Astrocyte (in vitro differentiated cells and primary cell): ENCODE data around the gene SCP2D1. TPM values are rescaled to one million over a fixed set of nuclear protein-coding genes. Genes with fewer than 3 reads are reported as not detected.

Source experiments
- DNase-seq: peaks from one replicate; pipeline ENCODE4 v3.0.0-alpha.2; 2010; ENCODE audit warnings: low read depth
- FAIRE-seq: peaks from 2 replicates; lab custom pipeline; 2011; peaks lifted over from hg19 to GRCh38; lab: Jason Lieb, UNC
- H2AFZ ChIP-seq: 2 replicates; pipeline ENCODE4 v1.6.0; 2012; ENCODE audit warnings: low read depth, low read length, inconsistent platforms
- H3K27ac ChIP-seq: 2 replicates; pipeline ENCODE4 v1.5.1; 2011; ENCODE audit warnings: low read depth, low read length, inconsistent platforms
- H3K27me3 ChIP-seq: 2 replicates; pipeline ENCODE4 v1.6.0; 2011; ENCODE audit warnings: low read length, inconsistent platforms; ENCODE audit not compliant: insufficient read depth
- H3K36me3 ChIP-seq: 2 replicates; pipeline ENCODE4 v1.5.1; 2011; ENCODE audit warnings: low read length, inconsistent platforms; ENCODE audit not compliant: insufficient read depth
- H3K4me1 ChIP-seq: 2 replicates; pipeline ENCODE4 v1.5.1; 2011; ENCODE audit warnings: low read length, inconsistent platforms; ENCODE audit not compliant: insufficient read depth
- H3K4me2 ChIP-seq: 2 replicates; pipeline ENCODE4 v1.6.0; 2012; ENCODE audit warnings: low read length, inconsistent platforms
- H3K4me3 ChIP-seq: 2 replicates; pipeline ENCODE4 v1.5.1; 2011; ENCODE audit warnings: low read depth, mild to moderate bottlenecking, low read length, inconsistent platforms; ENCODE audit not compliant: insufficient read depth
- H3K79me2 ChIP-seq: 2 replicates; pipeline ENCODE4 v1.6.0; 2012; ENCODE audit warnings: mild to moderate bottlenecking, low read length, inconsistent platforms; ENCODE audit not compliant: insufficient read depth
- H3K9ac ChIP-seq: 2 replicates; pipeline ENCODE4 v1.6.0; 2012; ENCODE audit warnings: mild to moderate bottlenecking, low read length, inconsistent platforms
- H3K9me3 ChIP-seq: 2 replicates; pipeline ENCODE4 v1.5.1; 2012; ENCODE audit warnings: low read depth, mild to moderate bottlenecking, low read length, inconsistent platforms; ENCODE audit not compliant: insufficient read depth
- H4K20me1 ChIP-seq: 2 replicates; pipeline ENCODE4 v1.6.0; 2012; ENCODE audit warnings: low read length, inconsistent platforms; ENCODE audit not compliant: insufficient read depth
- H3K27ac Mint-ChIP-seq: one replicate; pipeline ENCODE4 v1.8.0; 2021; ENCODE audit warnings: mild to moderate bottlenecking, mixed read lengths; ENCODE audit not compliant: unreplicated experiment
- H3K27me3 Mint-ChIP-seq: one replicate; pipeline ENCODE4 v1.8.0; 2021; ENCODE audit warnings: low read depth, mixed read lengths; ENCODE audit not compliant: unreplicated experiment
- H3K36me3 Mint-ChIP-seq: one replicate; pipeline ENCODE4 v1.8.0; 2021; ENCODE audit warnings: low read depth, mixed read lengths; ENCODE audit not compliant: unreplicated experiment
- H3K4me1 Mint-ChIP-seq: one replicate; pipeline ENCODE4 v1.8.0; 2021; ENCODE audit warnings: low read depth, mixed read lengths; ENCODE audit not compliant: unreplicated experiment
- H3K4me3 Mint-ChIP-seq: one replicate; pipeline ENCODE4 v1.8.0; 2021; ENCODE audit warnings: mild to moderate bottlenecking, moderate library complexity, mixed read lengths; ENCODE audit not compliant: unreplicated experiment
- H3K9me3 Mint-ChIP-seq: one replicate; pipeline ENCODE4 v1.8.0; 2021; ENCODE audit warnings: mild to moderate bottlenecking, mixed read lengths; ENCODE audit not compliant: unreplicated experiment
- EZH2 ChIP-seq: IDR thresholded peaks from 2 replicates; pipeline ENCODE4 v1.6.1; 2012; ENCODE audit warnings: mild to moderate bottlenecking, low read length, inconsistent platforms; ENCODE audit not compliant: insufficient read depth
- total RNA-seq: library from RNA; stranded (reverse); gene quantifications from 2 replicates; pipeline ENCODE4 v1.2.1, GENCODE V29; 2021
- TF ChIP-seq, protein P1 (sequence below): IDR thresholded peaks from 2 replicates; pipeline ENCODE4 v1.5.1; 2011; ENCODE audit warnings: low read depth, mild to moderate bottlenecking, inconsistent platforms, low read length, moderate library complexity; ENCODE audit not compliant: insufficient read depth

Gene SCP2D1
- total RNA-seq, 1 donor from 2014 or later, result not detected

DNA sequence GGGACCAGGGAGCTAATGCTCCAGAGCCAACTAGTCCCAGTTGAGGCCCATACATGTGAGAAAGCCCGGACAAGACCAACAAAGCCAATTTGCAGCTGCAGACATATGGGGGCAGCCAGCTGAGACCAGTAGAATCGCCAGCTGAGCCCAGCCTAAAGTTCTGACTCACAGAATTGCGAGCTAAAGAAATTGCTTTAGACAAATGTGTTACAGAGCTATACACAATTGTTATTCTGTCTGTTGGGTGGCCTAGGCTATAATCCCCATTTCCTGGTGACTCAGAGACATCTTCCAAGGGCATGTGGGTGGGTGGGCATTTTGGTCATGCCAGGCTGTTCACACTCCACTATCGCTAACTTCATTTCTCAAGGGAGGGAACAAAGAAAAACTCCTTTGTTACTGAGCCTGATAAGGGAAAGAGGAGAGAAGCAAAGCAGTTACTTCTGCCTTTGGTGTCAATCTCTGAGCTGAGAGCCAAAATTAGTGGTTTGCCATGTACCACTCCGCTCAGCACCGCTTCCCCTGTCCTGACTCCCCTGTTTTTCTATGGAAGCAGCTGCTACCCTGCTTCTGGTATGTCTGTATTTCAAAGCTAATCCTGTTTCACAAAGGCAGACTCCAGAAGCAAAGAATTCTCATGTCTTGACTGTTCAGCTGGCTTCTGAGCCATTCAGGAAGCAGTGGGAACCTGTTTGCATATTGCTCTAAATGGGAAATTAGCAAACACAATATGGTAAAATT is 26.1 kb downstream of the SCP2D1 start:
- no peak overlapping the region for H2AFZ ChIP-seq
- no peak overlapping the region for H3K4me3 ChIP-seq
- H4K20me1 ChIP-seq, result no peaks in the 10 kb centered on the region
- no peaks in the 10 kb centered on the region for H3K79me2 ChIP-seq
- Mint-ChIP-seq H3K27me3 (peaks cover 8% of the 10 kb centered on the region), H3K4me1 (peaks cover 7% of the 10 kb centered on the region), H3K4me3 (no peak overlapping the region), H3K36me3 (no peaks in the 10 kb centered on the region), H3K27ac (no peak overlapping the region), H3K9me3 (peaks cover 6% of the 10 kb centered on the region)
- no peak overlapping the region for H3K4me2 ChIP-seq
- no peaks in the 10 kb centered on the region for H3K4me1 ChIP-seq
- H3K36me3 ChIP-seq, result no peaks in the 10 kb centered on the region
- H3K27me3 ChIP-seq, result no peaks in the 10 kb centered on the region
- DNase-seq (no peak), FAIRE-seq (no peak)
- H3K27ac ChIP-seq, result no peak overlapping the region
- no peak overlapping the region for H3K9ac ChIP-seq
- no peaks in the 10 kb centered on the region for H3K9me3 ChIP-seq
- TF ChIP-seq EZH2, result no peak
- TF ChIP-seq, protein P1, sequence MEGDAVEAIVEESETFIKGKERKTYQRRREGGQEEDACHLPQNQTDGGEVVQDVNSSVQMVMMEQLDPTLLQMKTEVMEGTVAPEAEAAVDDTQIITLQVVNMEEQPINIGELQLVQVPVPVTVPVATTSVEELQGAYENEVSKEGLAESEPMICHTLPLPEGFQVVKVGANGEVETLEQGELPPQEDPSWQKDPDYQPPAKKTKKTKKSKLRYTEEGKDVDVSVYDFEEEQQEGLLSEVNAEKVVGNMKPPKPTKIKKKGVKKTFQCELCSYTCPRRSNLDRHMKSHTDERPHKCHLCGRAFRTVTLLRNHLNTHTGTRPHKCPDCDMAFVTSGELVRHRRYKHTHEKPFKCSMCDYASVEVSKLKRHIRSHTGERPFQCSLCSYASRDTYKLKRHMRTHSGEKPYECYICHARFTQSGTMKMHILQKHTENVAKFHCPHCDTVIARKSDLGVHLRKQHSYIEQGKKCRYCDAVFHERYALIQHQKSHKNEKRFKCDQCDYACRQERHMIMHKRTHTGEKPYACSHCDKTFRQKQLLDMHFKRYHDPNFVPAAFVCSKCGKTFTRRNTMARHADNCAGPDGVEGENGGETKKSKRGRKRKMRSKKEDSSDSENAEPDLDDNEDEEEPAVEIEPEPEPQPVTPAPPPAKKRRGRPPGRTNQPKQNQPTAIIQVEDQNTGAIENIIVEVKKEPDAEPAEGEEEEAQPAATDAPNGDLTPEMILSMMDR, result no peak

- H3K4me1 Mint-ChIP-seq, result peaks cover 3% of the 10 kb centered on the region
- Histone ChIP-seq H3K9ac (no peak overlapping the region), H3K79me2 (no peaks in the 10 kb centered on the region), H3K36me3 (no peaks in the 10 kb centered on the region), H4K20me1 (no peaks in the 10 kb centered on the region), H3K4me1 (no peaks in the 10 kb centered on the region), H3K4me2 (no peak overlapping the region), H3K9me3 (no peaks in the 10 kb centered on the region), H2AFZ (no peak overlapping the region), H3K27me3 (no peaks in the 10 kb centered on the region), H3K27ac (no peak overlapping the region), H3K4me3 (no peak overlapping the region)
- peaks cover 6% of the 10 kb centered on the region for H3K9me3 Mint-ChIP-seq
- no peaks in the 10 kb centered on the region for H3K36me3 Mint-ChIP-seq
- H3K27ac Mint-ChIP-seq, result no peak overlapping the region
- H3K27me3 Mint-ChIP-seq, result peaks cover 8% of the 10 kb centered on the region
- no peak for TF ChIP-seq EZH2
- TF ChIP-seq, protein P1, result no peak
- DNase-seq (no peak), FAIRE-seq (no peak)
- no peak overlapping the region for H3K4me3 Mint-ChIP-seq
Observed at GRCh38 chr20:18840248-18840645, 26.7 kb downstream of the SCP2D1 start.

- H3K9ac ChIP-seq, result no peak overlapping the region
- H3K4me1 ChIP-seq, result no peaks in the 10 kb centered on the region
- no peaks in the 10 kb centered on the region for H3K36me3 ChIP-seq
- H3K79me2 ChIP-seq, result no peaks in the 10 kb centered on the region
- H3K27me3 Mint-ChIP-seq, result peaks cover 11% of the 10 kb centered on the region
- no peak overlapping the region for H2AFZ ChIP-seq
- no peak overlapping the region for H3K27ac ChIP-seq
- no peak for FAIRE-seq
- TF ChIP-seq EZH2, result no peak
- TF ChIP-seq, protein P1, result no peak
- no peak overlapping the region for H3K27ac Mint-ChIP-seq
- H3K36me3 Mint-ChIP-seq, result no peaks in the 10 kb centered on the region
- no peaks in the 10 kb centered on the region for H4K20me1 ChIP-seq
- H3K4me3 ChIP-seq, result no peak overlapping the region
- no peaks in the 10 kb centered on the region for H3K4me1 Mint-ChIP-seq
- H3K27me3 ChIP-seq, result no peaks in the 10 kb centered on the region
- DNase-seq, result no peak
- H3K4me3 Mint-ChIP-seq, result no peak overlapping the region
- H3K4me2 ChIP-seq, result no peak overlapping the region
- peaks cover 2% of the 10 kb centered on the region for H3K9me3 ChIP-seq
- H3K9me3 Mint-ChIP-seq, result no peaks in the 10 kb centered on the region
Observed at GRCh38 chr20:18845017-18845416, 31.4 kb downstream of the SCP2D1 start.
